MM.1S (cell line): ENCODE measurements around the gene ATP8B4.

Experiments used
- DNase-seq: peaks from one replicate; pipeline ENCODE4 v3.0.0-alpha.2; 2015
- H2AFZ ChIP-seq: fragments of 300-600 bp; sonication (generic); 2 replicates; pipeline ENCODE4 v1.6.0; 2016; ENCODE audit warnings: antibody characterized with exemption, low read length
- H3F3A ChIP-seq: fragments of 300-600 bp; sonication (generic); 2 replicates; pipeline ENCODE4 v1.6.1; 2016; ENCODE audit warnings: mild to moderate bottlenecking, antibody characterized with exemption, low read length, moderate library complexity, mixed read lengths; ENCODE audit not compliant: insufficient read depth
- H3K27ac ChIP-seq: fragments of 300-600 bp; sonication (generic); 2 replicates; pipeline ENCODE4 v1.5.1; 2016; ENCODE audit warnings: mild to moderate bottlenecking, low read length
- H3K27me3 ChIP-seq: fragments of 300-600 bp; sonication (generic); replicated peaks from 2 replicates; pipeline ENCODE4 v1.6.0; 2016; ENCODE audit warnings: low read length; ENCODE audit not compliant: insufficient read depth
- H3K36me3 ChIP-seq: fragments of 300-600 bp; sonication (generic); replicated peaks from 2 replicates; pipeline ENCODE4 v1.6.1; 2016; ENCODE audit warnings: mild to moderate bottlenecking, low read length, mixed read lengths; ENCODE audit not compliant: insufficient read depth
- H3K4me1 ChIP-seq: fragments of 300-600 bp; sonication (generic); 2 replicates; pipeline ENCODE4 v1.6.1; 2016; ENCODE audit warnings: low read length, mixed read lengths
- H3K4me2 ChIP-seq: fragments of 300-600 bp; sonication (generic); 2 replicates; pipeline ENCODE4 v1.6.0; 2016; ENCODE audit warnings: low read depth, low read length
- H3K4me3 ChIP-seq: fragments of 300-600 bp; sonication (generic); 2 replicates; pipeline ENCODE4 v1.5.1; 2016; ENCODE audit warnings: low read length, mixed read lengths
- H3K79me2 ChIP-seq: fragments of 300-600 bp; sonication (generic); 2 replicates; pipeline ENCODE4 v1.6.1; 2016; ENCODE audit warnings: mixed run types, low read length, mixed read lengths
- H3K9ac ChIP-seq: fragments of 300-600 bp; sonication (generic); 2 replicates; pipeline ENCODE4 v1.6.1; 2016; ENCODE audit warnings: low read length, mixed read lengths
- H3K9me2 ChIP-seq: fragments of 300-600 bp; sonication (generic); replicated peaks from 2 replicates; pipeline ENCODE4 v1.6.1; 2016; ENCODE audit warnings: mild to moderate bottlenecking, low read length, mixed read lengths; ENCODE audit not compliant: insufficient read depth
- H3K9me3 ChIP-seq: fragments of 300-600 bp; sonication (generic); replicated peaks from 2 replicates; pipeline ENCODE4 v1.6.1; 2016; ENCODE audit warnings: mild to moderate bottlenecking, low read length, mixed read lengths; ENCODE audit not compliant: insufficient read depth
- H4K20me1 ChIP-seq: fragments of 300-600 bp; sonication (generic); 2 replicates; pipeline ENCODE4 v1.6.1; 2016; ENCODE audit warnings: mild to moderate bottlenecking, low read length, moderate library complexity, mixed read lengths; ENCODE audit not compliant: insufficient read depth
- EZH2 ChIP-seq: fragments of 300-600 bp; sonication (generic); optimal IDR thresholded peaks from 2 replicates; pipeline ENCODE3; 2017; ENCODE audit warnings: low read depth, mild to moderate bottlenecking, antibody characterized with exemption, low read length, mixed read lengths
- EZH2phosphoT487 ChIP-seq: fragments of 300-600 bp; sonication (generic); IDR thresholded peaks from 2 replicates; pipeline ENCODE4 v1.6.1; 2018; ENCODE audit warnings: antibody characterized with exemption, low read length
- TF ChIP-seq, protein P1 (sequence below): fragments of 300-600 bp; sonication (generic); IDR thresholded peaks from 2 replicates; pipeline ENCODE4 v1.5.1; 2016; ENCODE audit warnings: antibody characterized with exemption, low read length, mixed read lengths

ATP8B4 gene

DNA sequence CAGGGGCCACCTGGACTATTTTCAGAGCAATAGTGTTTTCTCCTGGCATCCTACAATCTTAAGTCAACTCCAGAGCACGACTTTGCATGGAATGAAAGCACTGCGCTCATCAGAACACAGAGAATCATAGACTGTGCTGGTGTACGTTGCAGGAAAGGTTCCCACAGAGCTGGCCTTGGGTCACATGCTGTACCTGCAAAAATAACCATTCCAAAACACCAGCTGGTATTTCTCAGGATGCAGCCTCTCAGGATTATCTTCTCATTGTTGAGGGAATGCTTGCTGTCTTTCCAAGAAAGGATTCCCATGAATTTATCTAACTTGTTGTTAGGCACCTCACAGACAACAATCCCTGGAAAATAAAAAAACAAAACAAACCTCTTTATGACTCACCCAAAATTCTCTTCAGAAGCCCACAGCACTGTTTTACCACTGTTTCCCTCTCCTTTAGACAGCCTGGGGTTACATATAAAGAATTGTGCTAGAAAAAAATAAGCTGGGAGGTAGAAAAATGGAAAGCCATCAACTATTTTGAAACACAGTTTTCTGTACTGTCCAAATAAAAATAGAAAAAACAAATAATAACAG, 131.7 kb downstream of the ATP8B4 start:
- no peak overlapping the region for H3K9ac ChIP-seq
- H4K20me1 ChIP-seq: no peaks in the 10 kb centered on the region
- H3K27me3 ChIP-seq: no peaks in the 10 kb centered on the region
- H3K4me2 ChIP-seq: no peak overlapping the region
- H3K27ac ChIP-seq: no peak overlapping the region
- H3K36me3 ChIP-seq: no peaks in the 10 kb centered on the region
- TF ChIP-seq EZH2 (no peak), EZH2phosphoT487 (no peak)
- TF ChIP-seq, protein P1, sequence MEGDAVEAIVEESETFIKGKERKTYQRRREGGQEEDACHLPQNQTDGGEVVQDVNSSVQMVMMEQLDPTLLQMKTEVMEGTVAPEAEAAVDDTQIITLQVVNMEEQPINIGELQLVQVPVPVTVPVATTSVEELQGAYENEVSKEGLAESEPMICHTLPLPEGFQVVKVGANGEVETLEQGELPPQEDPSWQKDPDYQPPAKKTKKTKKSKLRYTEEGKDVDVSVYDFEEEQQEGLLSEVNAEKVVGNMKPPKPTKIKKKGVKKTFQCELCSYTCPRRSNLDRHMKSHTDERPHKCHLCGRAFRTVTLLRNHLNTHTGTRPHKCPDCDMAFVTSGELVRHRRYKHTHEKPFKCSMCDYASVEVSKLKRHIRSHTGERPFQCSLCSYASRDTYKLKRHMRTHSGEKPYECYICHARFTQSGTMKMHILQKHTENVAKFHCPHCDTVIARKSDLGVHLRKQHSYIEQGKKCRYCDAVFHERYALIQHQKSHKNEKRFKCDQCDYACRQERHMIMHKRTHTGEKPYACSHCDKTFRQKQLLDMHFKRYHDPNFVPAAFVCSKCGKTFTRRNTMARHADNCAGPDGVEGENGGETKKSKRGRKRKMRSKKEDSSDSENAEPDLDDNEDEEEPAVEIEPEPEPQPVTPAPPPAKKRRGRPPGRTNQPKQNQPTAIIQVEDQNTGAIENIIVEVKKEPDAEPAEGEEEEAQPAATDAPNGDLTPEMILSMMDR: no peak
- H2AFZ ChIP-seq: no peak overlapping the region
- no peaks in the 10 kb centered on the region for H3F3A ChIP-seq
- no peak overlapping the region for H3K4me3 ChIP-seq
- no peaks in the 10 kb centered on the region for H3K4me1 ChIP-seq
- no peaks in the 10 kb centered on the region for H3K79me2 ChIP-seq
- H3K9me3 ChIP-seq: no peaks in the 10 kb centered on the region
- H3K9me2 ChIP-seq: no peaks in the 10 kb centered on the region
- DNase-seq: no peak

DNA sequence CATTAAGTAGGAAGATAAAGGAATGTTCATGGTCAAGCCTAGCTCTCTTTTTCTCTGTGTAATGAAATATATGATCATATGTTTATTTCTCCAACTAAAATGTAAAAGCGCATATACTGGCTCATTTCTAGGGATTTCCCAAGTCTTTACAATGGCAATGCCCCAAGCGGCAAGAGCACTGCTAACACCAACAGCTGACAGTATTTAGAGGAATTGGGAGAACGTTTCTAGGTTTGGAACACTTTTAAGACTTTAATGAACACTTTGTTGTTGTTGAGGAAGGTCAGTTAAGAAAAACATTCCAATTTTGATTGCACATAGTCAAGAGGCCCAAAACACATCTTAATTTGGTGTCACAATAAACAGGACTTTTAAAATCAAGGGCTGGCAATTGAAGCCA, 132.7 kb downstream of the ATP8B4 start:
- no peak overlapping the region for H3K4me3 ChIP-seq
- no peaks in the 10 kb centered on the region for H3K79me2 ChIP-seq

DNA sequence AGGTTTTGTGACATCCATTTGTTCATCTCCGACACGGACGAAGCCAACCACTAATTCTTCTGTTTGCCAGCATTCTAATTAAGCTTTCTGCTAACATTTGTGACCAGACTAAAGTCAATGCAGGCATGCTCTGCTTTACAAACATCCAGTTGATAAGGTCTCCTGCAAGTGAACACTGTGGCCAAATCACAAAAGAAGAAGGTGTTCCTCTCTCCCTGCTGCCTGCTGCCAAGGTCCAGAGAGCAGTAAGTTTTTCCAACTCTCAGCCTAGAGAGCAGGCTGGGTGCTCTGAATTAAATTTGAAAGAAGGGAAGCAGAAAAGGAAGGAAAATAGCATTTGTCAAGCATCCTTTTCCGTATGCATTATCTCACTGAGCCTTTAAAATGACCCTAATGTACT, 133.6 kb downstream of the ATP8B4 start:
- TF ChIP-seq, protein P1: no peak
- Histone ChIP-seq H3K36me3 (no peaks in the 10 kb centered on the region), H3K4me2 (no peak overlapping the region), H3F3A (no peaks in the 10 kb centered on the region), H3K27me3 (no peaks in the 10 kb centered on the region), H3K79me2 (no peaks in the 10 kb centered on the region), H2AFZ (no peak overlapping the region), H3K27ac (no peak overlapping the region), H3K9ac (no peak overlapping the region), H3K9me2 (no peaks in the 10 kb centered on the region), H3K9me3 (no peaks in the 10 kb centered on the region), H3K4me1 (no peaks in the 10 kb centered on the region), H3K4me3 (no peak overlapping the region), H4K20me1 (no peaks in the 10 kb centered on the region)
- DNase-seq: no peak

More for the DNA sequence above, 132.7 kb downstream of the ATP8B4 start:
- H2AFZ ChIP-seq: no peak overlapping the region
- TF ChIP-seq EZH2: no peak
- no peak for TF ChIP-seq EZH2phosphoT487
- TF ChIP-seq, protein P1: no peak
- DNase-seq: no peak
- H3K9ac ChIP-seq: no peak overlapping the region
- no peak overlapping the region for H3K27ac ChIP-seq
- no peaks in the 10 kb centered on the region for H3K4me1 ChIP-seq
- H3K36me3 ChIP-seq: no peaks in the 10 kb centered on the region
- no peaks in the 10 kb centered on the region for H3F3A ChIP-seq
- H3K9me2 ChIP-seq: no peaks in the 10 kb centered on the region
- H3K4me2 ChIP-seq: no peak overlapping the region
- H3K27me3 ChIP-seq: no peaks in the 10 kb centered on the region
- H4K20me1 ChIP-seq: no peaks in the 10 kb centered on the region
- no peaks in the 10 kb centered on the region for H3K9me3 ChIP-seq
